ENCODE data around the gene KIF21A.

GRCh38 chr12:39351153-39351552 lies 91.8 kb downstream of the KIF21A start:
- TF ChIP-seq EZH2 (IDR thresholded peaks at IDR 0.05; ENCODE audit: borderline replicate concordance, low read depth, low read length, severe bottlenecking) (no peak), CTCF (IDR thresholded peaks at IDR 0.05; ENCODE audit: extremely low read depth in 1 of 2, insufficient read depth in 1 of 2, low read depth in 1 of 2, low read length in 2 of 2) (no peak), POLR2A (IDR thresholded peaks at IDR 0.05; ENCODE audit: low read depth, low read length) (no peak), POLR2AphosphoS5 (IDR thresholded peaks at IDR 0.05; ENCODE audit: insufficient read depth, low read depth, low read length) (no peak), FOS (IDR thresholded peaks at IDR 0.05; ENCODE audit: borderline replicate concordance, insufficient read depth, low read length) (no peak), MYC (IDR thresholded peaks at IDR 0.05; ENCODE audit: low read depth, low read length) (no peak)

Measured in endothelial cell of umbilical vein (primary cell).